M059J (cell line): ENCODE data around the gene RSF1. TPM values are rescaled to one million over a fixed set of nuclear protein-coding genes. Genes with fewer than 3 reads are reported as not detected.
"Not testable (repeated sequence)": the region's sequence is repeated elsewhere in the genome, so short reads cannot be mapped to it uniquely, and the experiment has no call there.

Experiments used
- DNase-seq: peaks from one replicate; pipeline ENCODE4 v3.0.0-alpha.2; 2012; ENCODE audit warnings: low read depth
- total RNA-seq: library from RNA; depleted of rRNA; stranded (reverse); fragments of >200 nt; shearing (Covaris generic); gene quantifications from 2 replicates; pipeline ENCODE4 v1.2.3, GENCODE V29; 2014

The RSF1 gene
- total RNA-seq, 1 experiment from 2014 or later = 32.7 TPM

GRCh38 chr11:77695417-77695816 lies 125.1 kb downstream of the RSF1 start:
- no peak for DNase-seq

- DNase-seq = no peak
Measured at GRCh38 chr11:77690649-77691048, 129.9 kb downstream of the RSF1 start.

- no peak for DNase-seq
Measured at GRCh38 chr11:77687088-77687487, 133.4 kb downstream of the RSF1 start.

- no peak for DNase-seq
Measured at GRCh38 chr11:77677138-77677537, 143.4 kb downstream of the RSF1 start.

- DNase-seq = peak; percentile 98
Measured at GRCh38 chr11:77672264-77672663, 148.3 kb downstream of the RSF1 start.

- peak; percentile 41 for DNase-seq
Measured at GRCh38 chr11:77669848-77670511, 150.5 kb downstream of the RSF1 start.

GRCh38 chr11:77668760-77669159 lies 151.8 kb downstream of the RSF1 start:
- DNase-seq = peak; percentile 25

- DNase-seq = no peak
Measured at GRCh38 chr11:77665240-77665965, 155.1 kb downstream of the RSF1 start.

- no peak for DNase-seq
Measured at GRCh38 chr11:77661670-77662069, 158.9 kb downstream of the RSF1 start.

- no peak for DNase-seq
Measured at GRCh38 chr11:77660947-77661346, 159.6 kb downstream of the RSF1 start.

GRCh38 chr11:77658213-77659013 lies 162.1 kb downstream of the RSF1 start:
- DNase-seq = no peak

- no peak for DNase-seq
Measured at GRCh38 chr11:77656362-77656761, 164.2 kb downstream of the RSF1 start.

GRCh38 chr11:77654770-77655434 lies 165.6 kb downstream of the RSF1 start:
- DNase-seq = peak; percentile 30

GRCh38 chr11:77650123-77650522 lies 170.4 kb downstream of the RSF1 start:
- no peak for DNase-seq

- DNase-seq = peak; percentile 5
Measured at GRCh38 chr11:77647654-77648305, 172.7 kb downstream of the RSF1 start.

- no peak for DNase-seq
Measured at GRCh38 chr11:77644887-77645286, 175.6 kb downstream of the RSF1 start.

GRCh38 chr11:77642228-77642627 lies 178.3 kb downstream of the RSF1 start:
- peak; percentile 54 for DNase-seq

GRCh38 chr11:77637345-77638165 lies 183.0 kb downstream of the RSF1 start, which contains the start of gene CLNS1A:
CLNS1A (minus strand) TSS chr11:77637794; CDS start chr11:77637714, 80 bp downstream.
- peak; percentile 91 for DNase-seq

GRCh38 chr11:77636731-77637344 lies 183.7 kb downstream of the RSF1 start:
- DNase-seq = peak; percentile 7

GRCh38 chr11:77633926-77634325 lies 186.6 kb downstream of the RSF1 start:
- DNase-seq = not testable (repeated sequence)
